ENCODE measurements around the gene ACSL1. TPM values are rescaled to one million over a fixed set of nuclear protein-coding genes. Genes with fewer than 3 reads are reported as not detected.

ACSL1 gene
- polyA plus RNA-seq, 2 of the 4 experiments (the other 2 are of a cell fraction) = 10.0 to 12.4 TPM

- TF ChIP-seq REST (IDR thresholded peaks at IDR 0.05) (no peak), RAD21 (conservative IDR thresholded peaks at IDR 0.05 in 1 of 2, IDR thresholded peaks at IDR 0.05 in 1 of 2) (no peak), HMGXB4 (CRISPR knock-in tag; IDR thresholded peaks at IDR 0.05; ENCODE audit: borderline replicate concordance) (no peak), BCL3 (IDR thresholded peaks at IDR 0.05) (no peak), FOSL2 (IDR thresholded peaks at IDR 0.05) (no peak), FOSL2 (CRISPR knock-in tag; IDR thresholded peaks at IDR 0.05) (peak; percentile 25; the same call in 1 of the 2 replicates), ZFP36 (IDR thresholded peaks at IDR 0.05; ENCODE audit: borderline replicate concordance, partially characterized antibody) (no peak), CHD4 (IDR thresholded peaks at IDR 0.05; ENCODE audit: borderline replicate concordance) (no peak), USF2 (IDR thresholded peaks at IDR 0.05) (peak; percentile 71), ATOH8 (CRISPR knock-in tag; IDR thresholded peaks at IDR 0.05; ENCODE audit: low read depth) (no peak), HOXA7 (CRISPR knock-in tag; IDR thresholded peaks at IDR 0.05) (no peak), GATA3 (IDR thresholded peaks at IDR 0.05; ENCODE audit: borderline replicate concordance) (no peak), CEBPB (IDR thresholded peaks at IDR 0.05) (no peak), HES2 (IDR thresholded peaks at IDR 0.05) (no peak), ELK1 (IDR thresholded peaks at IDR 0.05; ENCODE audit: low read depth, low read length) (no peak), SREBF2 (IDR thresholded peaks at IDR 0.05) (no peak)
These were observed 91.9 kb downstream of the ACSL1 start, which contains the start of gene CENPU (continued) for GRCh38 chr4:184733654-184734524.

All from A549 (cell line).